HAP-1 (cell line): ENCODE measurements around the gene LDLRAD1.
"Not testable (repeated sequence)": the region's sequence is repeated elsewhere in the genome, so short reads cannot be mapped to it uniquely, and the experiment has no call there.

Source experiments
- DNase-seq, 2 experiments: peaks; one replicate each; pipeline ENCODE4 v3.0.0-alpha.2; 2016 to 2020; ENCODE audit warnings: low spot score in 2 of 2
- H3K27me3 ChIP-seq: fragments of 250-450 bp; sonication (Bioruptor Pico); 2 replicates; pipeline ENCODE4 v1.5.1; 2020; ENCODE audit warnings: low read depth, mild to moderate bottlenecking, moderate library complexity
- H3K36me3 ChIP-seq: fragments of 250-450 bp; sonication (Bioruptor Pico); replicated peaks from 2 replicates; pipeline ENCODE4 v1.5.1; 2020; ENCODE audit warnings: mild to moderate bottlenecking
- H3K4me1 ChIP-seq: fragments of 250-450 bp; sonication (Bioruptor Pico); 2 replicates; pipeline ENCODE4 v1.5.1; 2020; ENCODE audit warnings: mild to moderate bottlenecking
- H3K4me3 ChIP-seq: fragments of 250-450 bp; sonication (Bioruptor Pico); 2 replicates; pipeline ENCODE4 v1.5.1; 2020; ENCODE audit warnings: mild to moderate bottlenecking, moderate library complexity
- H3K9me3 ChIP-seq: fragments of 250-450 bp; sonication (Bioruptor Pico); 2 replicates; pipeline ENCODE4 v1.5.1; 2020; ENCODE audit warnings: mild to moderate bottlenecking, moderate library complexity
- in situ Hi-C: fragments of 300-500 bp; cut with MboI; formaldehyde crosslinking; loops from 3 replicates; pipeline ENCODE4 v1.14.3; 2020; ENCODE audit warnings: low sequenced_read_pairs, inconsistent platforms, mixed read lengths

LDLRAD1 gene

GRCh38 chr1:53995683-53996082, 22.3 kb downstream of the LDLRAD1 start:
- Histone ChIP-seq H3K36me3 (no peaks in the 10 kb centered on the region), H3K4me1 (no peaks in the 10 kb centered on the region), H3K4me3 (no peak overlapping the region), H3K9me3 (no peaks in the 10 kb centered on the region), H3K27me3 (no peaks in the 10 kb centered on the region)
- in situ Hi-C loops = no loop called here
- DNase-seq = no peak

DNA sequence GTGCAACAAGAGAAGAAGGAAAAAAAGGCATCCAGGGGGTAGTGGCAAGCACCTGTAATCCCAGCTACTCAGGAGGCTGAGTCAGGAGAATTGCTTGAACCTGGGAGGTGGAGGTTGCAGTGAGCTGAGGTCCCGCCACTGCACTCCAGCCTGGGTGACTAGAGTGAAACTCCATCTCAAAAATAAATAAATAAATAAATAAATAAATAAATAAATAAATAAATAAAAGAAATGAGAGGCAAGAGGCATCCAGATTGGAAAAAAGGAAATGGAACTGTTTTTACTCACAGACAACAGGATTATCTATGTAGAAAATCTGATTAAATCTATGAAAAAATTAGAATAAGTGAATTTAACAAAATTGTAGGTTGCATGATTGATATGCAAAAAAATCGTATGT, 23.5 kb downstream of the LDLRAD1 start:
- H3K4me1 ChIP-seq, H3K9me3 ChIP-seq, in situ Hi-C loops: not testable (repeated sequence)

GRCh38 chr1:53992085-53992874, 25.7 kb downstream of the LDLRAD1 start:
- in situ Hi-C loops = no loop called here
- no peak for DNase-seq
- H3K27me3 ChIP-seq = no peaks in the 10 kb centered on the region
- H3K9me3 ChIP-seq = no peaks in the 10 kb centered on the region
- no peaks in the 10 kb centered on the region for H3K36me3 ChIP-seq
- no peak overlapping the region for H3K4me3 ChIP-seq
- H3K4me1 ChIP-seq = no peaks in the 10 kb centered on the region

More for the DNA sequence above, 23.5 kb downstream of the LDLRAD1 start:
- not testable (repeated sequence) for H3K36me3 ChIP-seq, H3K27me3 ChIP-seq, DNase-seq, H3K4me3 ChIP-seq

GRCh38 chr1:53987880-53988279, 30.1 kb downstream of the LDLRAD1 start:
- H3K4me1 ChIP-seq = no peaks in the 10 kb centered on the region
- H3K9me3 ChIP-seq = no peaks in the 10 kb centered on the region
- no peaks in the 10 kb centered on the region for H3K36me3 ChIP-seq
- DNase-seq = no peak
- H3K27me3 ChIP-seq = no peaks in the 10 kb centered on the region
- in situ Hi-C loops = no loop called here
- H3K4me3 ChIP-seq = no peak overlapping the region

DNA sequence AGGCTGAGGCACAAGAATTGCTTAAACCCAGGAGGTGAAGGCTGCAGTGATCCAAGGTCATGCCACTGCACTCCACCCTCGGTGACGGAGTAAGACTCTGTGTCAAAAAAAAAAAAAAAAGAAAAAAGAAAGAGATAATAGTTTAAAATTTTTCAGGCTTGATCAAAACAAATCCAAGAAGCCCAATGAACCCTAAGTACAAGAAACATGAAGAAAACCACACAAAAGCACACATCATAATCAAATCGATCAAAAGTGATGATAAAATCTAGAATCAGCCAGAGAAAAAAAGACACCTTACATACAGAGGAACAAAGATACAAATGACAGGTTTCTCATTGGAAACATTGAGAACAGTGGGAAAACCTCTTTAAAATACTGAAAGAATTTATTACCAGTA, 31.5 kb downstream of the LDLRAD1 start:
- Histone ChIP-seq H3K36me3 (no peaks in the 10 kb centered on the region), H3K4me3 (no peak overlapping the region), H3K4me1 (no peaks in the 10 kb centered on the region), H3K9me3 (no peaks in the 10 kb centered on the region), H3K27me3 (no peaks in the 10 kb centered on the region)
- DNase-seq = no peak
- in situ Hi-C loops = no loop called here

- in situ Hi-C loops = no loop called here
- Histone ChIP-seq H3K4me1 (no peaks in the 10 kb centered on the region), H3K36me3 (no peaks in the 10 kb centered on the region), H3K4me3 (no peak overlapping the region), H3K9me3 (no peaks in the 10 kb centered on the region), H3K27me3 (no peaks in the 10 kb centered on the region)
- DNase-seq = no peak
These were observed 33.3 kb downstream of the LDLRAD1 start for GRCh38 chr1:53984726-53985125.

DNA sequence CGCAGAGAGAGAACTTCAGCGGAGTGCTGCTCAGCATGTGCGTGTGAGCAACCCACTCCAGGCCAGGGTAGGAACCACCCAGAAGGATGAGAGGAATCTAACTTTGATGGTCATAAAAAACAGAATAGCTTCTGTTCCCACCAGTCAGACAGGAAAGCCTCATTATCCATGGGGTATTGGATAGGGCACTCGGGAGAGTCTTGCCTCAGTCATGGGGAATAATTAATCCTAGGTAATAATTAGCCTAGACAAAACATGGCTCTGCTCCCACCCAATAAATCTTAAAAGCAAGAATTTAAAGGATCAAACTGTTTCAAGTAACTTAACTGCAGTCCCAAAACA, 35.3 kb downstream of the LDLRAD1 start:
- Histone ChIP-seq H3K27me3 (no peaks in the 10 kb centered on the region), H3K9me3 (no peaks in the 10 kb centered on the region), H3K4me3 (no peak overlapping the region), H3K36me3 (no peaks in the 10 kb centered on the region), H3K4me1 (no peaks in the 10 kb centered on the region)
- DNase-seq = no peak
- in situ Hi-C loops = no loop called here

GRCh38 chr1:53982034-53982762, 35.8 kb downstream of the LDLRAD1 start:
- in situ Hi-C loops = no loop called here
- no peaks in the 10 kb centered on the region for H3K9me3 ChIP-seq
- H3K36me3 ChIP-seq = no peaks in the 10 kb centered on the region
- no peaks in the 10 kb centered on the region for H3K4me1 ChIP-seq
- no peaks in the 10 kb centered on the region for H3K27me3 ChIP-seq
- DNase-seq = peak in 1 of 2 experiments; percentile 42
- H3K4me3 ChIP-seq = no peak overlapping the region

DNA sequence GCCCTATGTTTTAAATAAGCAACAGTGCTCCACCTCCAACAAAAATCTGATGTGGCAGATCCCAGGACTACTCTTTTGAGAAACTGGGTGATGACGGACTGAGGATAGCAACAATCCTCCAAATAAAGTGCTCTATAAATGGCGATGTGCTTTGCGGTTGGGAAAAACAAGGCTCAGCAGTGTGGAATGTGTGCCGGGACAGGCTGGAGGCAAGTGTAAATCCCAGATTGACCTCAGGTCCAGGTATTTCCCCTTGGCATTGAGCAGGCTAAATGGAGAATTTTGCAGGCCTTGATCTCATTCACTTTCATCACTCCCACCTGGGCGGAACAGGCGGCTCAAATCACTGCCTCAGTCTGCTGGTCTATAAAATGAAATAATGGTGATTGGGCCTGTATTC, 36.8 kb downstream of the LDLRAD1 start:
- H3K27me3 ChIP-seq = no peaks in the 10 kb centered on the region
- H3K9me3 ChIP-seq = no peaks in the 10 kb centered on the region
- no peak overlapping the region for H3K4me3 ChIP-seq
- H3K4me1 ChIP-seq = no peaks in the 10 kb centered on the region
- H3K36me3 ChIP-seq = no peaks in the 10 kb centered on the region
- DNase-seq = no peak
- in situ Hi-C loops = no loop called here

- Histone ChIP-seq H3K4me1 (no peaks in the 10 kb centered on the region), H3K9me3 (no peaks in the 10 kb centered on the region), H3K36me3 (no peaks in the 10 kb centered on the region), H3K27me3 (no peaks in the 10 kb centered on the region), H3K4me3 (no peak overlapping the region)
- DNase-seq = no peak
- in situ Hi-C loops = no loop called here
These were observed 38.1 kb downstream of the LDLRAD1 start for GRCh38 chr1:53979712-53980450.

- Histone ChIP-seq H3K4me1 (peaks cover 2% of the 10 kb centered on the region; the same call in 1 of the 2 replicates), H3K9me3 (no peaks in the 10 kb centered on the region), H3K36me3 (peaks cover 1% of the 10 kb centered on the region; the same call in 1 of the 2 replicates), H3K27me3 (no peaks in the 10 kb centered on the region), H3K4me3 (no peak overlapping the region)
- in situ Hi-C loops = no loop called here
- DNase-seq = no peak
These were observed 42.1 kb downstream of the LDLRAD1 start for GRCh38 chr1:53975861-53976260.

DNA sequence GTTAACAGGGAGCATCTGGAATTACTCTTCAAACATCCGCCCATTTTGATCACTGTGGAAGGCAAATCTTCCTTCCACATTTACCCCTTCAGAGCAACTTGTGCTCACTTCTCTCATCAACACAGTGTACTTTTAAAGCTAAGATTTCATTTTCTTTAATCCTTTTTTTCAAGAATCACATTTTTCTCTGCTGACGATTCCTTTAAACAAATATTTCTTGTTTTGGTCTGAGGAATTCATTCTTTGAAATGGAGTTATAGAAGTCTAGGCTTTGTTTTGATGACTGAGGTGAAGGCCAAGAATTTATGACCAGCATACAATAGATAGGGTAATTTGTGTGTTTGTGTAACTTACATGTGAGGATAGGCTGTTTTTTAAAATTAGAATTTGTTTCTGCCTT, 46.3 kb downstream of the LDLRAD1 start:
- no peaks in the 10 kb centered on the region for H3K27me3 ChIP-seq
- H3K4me3 ChIP-seq = no peak overlapping the region
- H3K36me3 ChIP-seq = peaks cover 36% of the 10 kb centered on the region
- no peak for DNase-seq
- peaks cover 2% of the 10 kb centered on the region; the same call in 1 of the 2 replicates for H3K4me1 ChIP-seq
- in situ Hi-C loops = loop anchor here (25.0 kb wide), 1 partner anchor 484 kb away; no protein-coding TSS in a partner anchor
- H3K9me3 ChIP-seq = no peaks in the 10 kb centered on the region

DNA sequence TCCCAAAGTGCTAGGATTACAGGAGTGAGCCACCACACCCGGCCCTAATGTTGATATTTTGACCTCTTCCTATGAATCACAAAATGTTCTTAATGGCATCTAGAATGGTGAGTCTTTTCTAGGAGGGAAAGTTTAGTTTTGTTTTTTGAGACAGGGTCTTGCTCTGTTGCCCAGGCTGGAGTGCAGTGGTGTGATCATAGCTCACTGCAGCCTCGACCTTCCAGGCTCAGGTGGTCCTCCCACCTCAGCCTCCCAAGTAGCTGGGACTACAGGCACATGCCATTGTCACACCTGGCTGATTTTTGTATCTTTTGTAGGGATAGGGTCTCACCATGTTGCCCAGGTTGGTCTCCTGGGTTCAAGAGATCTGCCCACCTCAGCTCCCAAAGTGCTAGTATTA, 48.7 kb downstream of the LDLRAD1 start:
- not testable (repeated sequence) for DNase-seq

DNA sequence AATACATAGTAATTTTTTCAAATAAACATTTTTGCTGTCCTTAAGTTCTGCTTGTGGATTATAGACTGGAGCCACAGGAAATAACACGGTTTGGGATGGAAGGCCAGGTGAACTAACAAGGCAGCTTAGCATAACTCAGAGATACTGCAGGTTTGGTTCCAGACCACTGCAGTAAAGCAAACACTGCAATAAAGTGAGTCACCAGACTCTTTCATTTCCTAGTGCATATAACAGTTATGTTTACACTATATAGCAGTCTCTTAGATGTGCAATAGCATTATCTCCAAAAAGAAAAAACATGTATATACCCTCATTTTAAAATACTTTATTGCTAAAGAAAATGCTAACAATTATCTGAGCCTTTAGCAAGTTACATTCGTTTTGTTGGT, 49.9 kb downstream of the LDLRAD1 start:
- in situ Hi-C loops = loop anchor here (25.0 kb wide), 1 partner anchor 481 kb away; no protein-coding TSS in a partner anchor
- H3K36me3 ChIP-seq = peaks cover 50% of the 10 kb centered on the region
- no peaks in the 10 kb centered on the region for H3K9me3 ChIP-seq
- H3K27me3 ChIP-seq = no peaks in the 10 kb centered on the region
- H3K4me1 ChIP-seq = peaks cover 2% of the 10 kb centered on the region; the same call in 1 of the 2 replicates
- no peak overlapping the region for H3K4me3 ChIP-seq
- no peak for DNase-seq

More for the DNA sequence above, 48.7 kb downstream of the LDLRAD1 start:
- in situ Hi-C loops = loop anchor here (25.0 kb wide), 1 partner anchor 482 kb away; no protein-coding TSS in a partner anchor
- H3K27me3 ChIP-seq, H3K9me3 ChIP-seq, H3K4me1 ChIP-seq, H3K4me3 ChIP-seq: not testable (repeated sequence)
- peaks cover 44% of the 10 kb centered on the region for H3K36me3 ChIP-seq
